SJCRH30 (cell line): Measurements from ENCODE around the gene CCR9. TPM values are rescaled to one million over a fixed set of nuclear protein-coding genes. Genes with fewer than 3 reads are reported as not detected.

Experiments used
- DNase-seq, 2 experiments: peaks; one replicate each; pipeline ENCODE4 v3.0.0-alpha.2; 2015 to 2020
- H3K27ac ChIP-seq: fragments of 250-450 bp; sonication (Bioruptor Pico); 2 replicates; pipeline ENCODE4 v1.5.1; 2020; ENCODE audit warnings: mild to moderate bottlenecking, moderate library complexity
- H3K27me3 ChIP-seq: fragments of 250-450 bp; sonication (Bioruptor Pico); 2 replicates; pipeline ENCODE4 v1.5.1; 2020; ENCODE audit warnings: mild to moderate bottlenecking, moderate library complexity
- H3K36me3 ChIP-seq: fragments of 250-450 bp; sonication (Bioruptor Pico); 2 replicates; pipeline ENCODE4 v1.5.1; 2020; ENCODE audit warnings: mild to moderate bottlenecking, moderate library complexity
- H3K4me1 ChIP-seq: fragments of 250-450 bp; sonication (Bioruptor Pico); 2 replicates; pipeline ENCODE4 v1.5.1; 2020; ENCODE audit warnings: mild to moderate bottlenecking, moderate library complexity
- H3K4me3 ChIP-seq: fragments of 250-450 bp; sonication (Bioruptor Pico); 2 replicates; pipeline ENCODE4 v1.5.1; 2020; ENCODE audit warnings: mild to moderate bottlenecking, moderate library complexity
- H3K9me3 ChIP-seq: fragments of 250-450 bp; sonication (Bioruptor Pico); replicated peaks from 2 replicates; pipeline ENCODE4 v1.5.1; 2020; ENCODE audit warnings: mild to moderate bottlenecking, moderate library complexity
- total RNA-seq: library from RNA; depleted of rRNA; stranded (reverse); fragments of >200 nt; shearing (Covaris generic); gene quantifications from 2 replicates; pipeline ENCODE4 v1.2.3, GENCODE V29; 2014

CCR9 gene
- total RNA-seq, 1 experiment from 2014 or later, result not detected

- DNase-seq, result no peak
- Histone ChIP-seq H3K27me3 (no peaks in the 10 kb centered on the region), H3K4me3 (no peak overlapping the region), H3K36me3 (no peaks in the 10 kb centered on the region), H3K4me1 (no peaks in the 10 kb centered on the region), H3K27ac (no peak overlapping the region), H3K9me3 (no peaks in the 10 kb centered on the region)
Measured at GRCh38 chr3:45864760-45865519, 21.4 kb upstream of the CCR9 start.

GRCh38 chr3:45865563-45865962 is 20.8 kb upstream of the CCR9 start:
- Histone ChIP-seq H3K27ac (no peak overlapping the region), H3K9me3 (no peaks in the 10 kb centered on the region), H3K27me3 (no peaks in the 10 kb centered on the region), H3K36me3 (no peaks in the 10 kb centered on the region), H3K4me1 (no peaks in the 10 kb centered on the region), H3K4me3 (no peak overlapping the region)
- DNase-seq, result no peak

- no peaks in the 10 kb centered on the region for H3K27me3 ChIP-seq
- no peaks in the 10 kb centered on the region for H3K36me3 ChIP-seq
- no peaks in the 10 kb centered on the region for H3K4me1 ChIP-seq
- no peak for DNase-seq
- H3K4me3 ChIP-seq, result no peak overlapping the region
- H3K9me3 ChIP-seq, result 0 out of 2 replicates have a peak, but pooled peaks cover 2% of the 10 kb centered on the region
- H3K27ac ChIP-seq, result no peak overlapping the region
Measured at GRCh38 chr3:45868213-45868612, 18.1 kb upstream of the CCR9 start.

GRCh38 chr3:45868650-45869049 is 17.7 kb upstream of the CCR9 start:
- Histone ChIP-seq H3K9me3 (0 out of 2 replicates have a peak, but pooled peaks cover 2% of the 10 kb centered on the region), H3K36me3 (no peaks in the 10 kb centered on the region), H3K27me3 (no peaks in the 10 kb centered on the region), H3K4me3 (no peak overlapping the region), H3K4me1 (no peaks in the 10 kb centered on the region), H3K27ac (no peak overlapping the region)
- no peak for DNase-seq

GRCh38 chr3:45869638-45870037 is 16.7 kb upstream of the CCR9 start:
- H3K36me3 ChIP-seq, result no peaks in the 10 kb centered on the region
- H3K4me3 ChIP-seq, result no peak overlapping the region
- H3K9me3 ChIP-seq, result 0 out of 2 replicates have a peak, but pooled peaks cover 2% of the 10 kb centered on the region
- no peaks in the 10 kb centered on the region for H3K27me3 ChIP-seq
- H3K27ac ChIP-seq, result no peak overlapping the region
- no peak for DNase-seq
- H3K4me1 ChIP-seq, result no peaks in the 10 kb centered on the region

GRCh38 chr3:45870099-45870498 is 16.2 kb upstream of the CCR9 start:
- DNase-seq, result no peak
- H3K36me3 ChIP-seq, result no peaks in the 10 kb centered on the region
- no peaks in the 10 kb centered on the region for H3K27me3 ChIP-seq
- no peak overlapping the region for H3K27ac ChIP-seq
- no peaks in the 10 kb centered on the region for H3K4me1 ChIP-seq
- 0 out of 2 replicates have a peak, but pooled peaks cover 2% of the 10 kb centered on the region for H3K9me3 ChIP-seq
- H3K4me3 ChIP-seq, result no peak overlapping the region

- H3K9me3 ChIP-seq, result 0 out of 2 replicates have a peak, but pooled peaks cover 2% of the 10 kb centered on the region
- H3K4me1 ChIP-seq, result no peaks in the 10 kb centered on the region
- H3K4me3 ChIP-seq, result no peak overlapping the region
- H3K36me3 ChIP-seq, result no peaks in the 10 kb centered on the region
- H3K27me3 ChIP-seq, result no peaks in the 10 kb centered on the region
- no peak overlapping the region for H3K27ac ChIP-seq
- DNase-seq, result no peak
Measured at GRCh38 chr3:45871780-45872179, 14.6 kb upstream of the CCR9 start.

- H3K9me3 ChIP-seq, result 0 out of 2 replicates have a peak, but pooled peaks cover 2% of the 10 kb centered on the region
- no peaks in the 10 kb centered on the region for H3K36me3 ChIP-seq
- no peaks in the 10 kb centered on the region for H3K4me1 ChIP-seq
- no peak for DNase-seq
- H3K27me3 ChIP-seq, result no peaks in the 10 kb centered on the region
- no peak overlapping the region for H3K27ac ChIP-seq
- H3K4me3 ChIP-seq, result no peak overlapping the region
Measured at GRCh38 chr3:45872569-45872968, 13.8 kb upstream of the CCR9 start.

- Histone ChIP-seq H3K4me3 (no peak overlapping the region), H3K27me3 (no peaks in the 10 kb centered on the region), H3K27ac (no peak overlapping the region), H3K9me3 (0 out of 2 replicates have a peak, but pooled peaks cover 2% of the 10 kb centered on the region), H3K4me1 (no peaks in the 10 kb centered on the region), H3K36me3 (no peaks in the 10 kb centered on the region)
- no peak for DNase-seq
Measured at GRCh38 chr3:45873036-45873435, 13.3 kb upstream of the CCR9 start.

GRCh38 chr3:45873638-45874037 is 12.7 kb upstream of the CCR9 start:
- H3K36me3 ChIP-seq, result no peaks in the 10 kb centered on the region
- no peak overlapping the region for H3K4me3 ChIP-seq
- DNase-seq, result no peak
- no peaks in the 10 kb centered on the region for H3K27me3 ChIP-seq
- H3K9me3 ChIP-seq, result 0 out of 2 replicates have a peak, but pooled peaks cover 2% of the 10 kb centered on the region
- no peaks in the 10 kb centered on the region for H3K4me1 ChIP-seq
- H3K27ac ChIP-seq, result no peak overlapping the region

GRCh38 chr3:45874677-45875346 is 11.5 kb upstream of the CCR9 start:
- Histone ChIP-seq H3K27me3 (no peaks in the 10 kb centered on the region), H3K36me3 (no peaks in the 10 kb centered on the region), H3K9me3 (0 out of 2 replicates have a peak, but pooled peaks cover 2% of the 10 kb centered on the region), H3K4me3 (no peak overlapping the region), H3K27ac (no peak overlapping the region), H3K4me1 (no peaks in the 10 kb centered on the region)
- no peak for DNase-seq

- DNase-seq, result no peak
- Histone ChIP-seq H3K4me1 (no peaks in the 10 kb centered on the region), H3K27ac (no peak overlapping the region), H3K36me3 (no peaks in the 10 kb centered on the region), H3K4me3 (no peak overlapping the region), H3K27me3 (no peaks in the 10 kb centered on the region), H3K9me3 (0 out of 2 replicates have a peak, but pooled peaks cover under 1% of the 10 kb centered on the region)
Measured at GRCh38 chr3:45878124-45878523, 8.2 kb upstream of the CCR9 start.

GRCh38 chr3:45880725-45881077 is 5.6 kb upstream of the CCR9 start:
- H3K4me3 ChIP-seq, result no peak overlapping the region
- H3K9me3 ChIP-seq, result no peaks in the 10 kb centered on the region
- no peaks in the 10 kb centered on the region for H3K36me3 ChIP-seq
- no peaks in the 10 kb centered on the region for H3K4me1 ChIP-seq
- DNase-seq, result no peak
- H3K27me3 ChIP-seq, result no peaks in the 10 kb centered on the region
- no peak overlapping the region for H3K27ac ChIP-seq

GRCh38 chr3:45881078-45882022 is 5.0 kb upstream of the CCR9 start:
- Histone ChIP-seq H3K27me3 (no peaks in the 10 kb centered on the region), H3K4me1 (no peaks in the 10 kb centered on the region)
- DNase-seq, result no peak

More at GRCh38 chr3:45881078-45882022, 5.0 kb upstream of the CCR9 start:
- no peaks in the 10 kb centered on the region for H3K9me3 ChIP-seq
- H3K36me3 ChIP-seq, result no peaks in the 10 kb centered on the region
- no peak overlapping the region for H3K4me3 ChIP-seq
- no peak overlapping the region for H3K27ac ChIP-seq
